Measurements from ENCODE around the gene TGFB1I1. TPM values are rescaled to one million over a fixed set of nuclear protein-coding genes. Genes with fewer than 3 reads are reported as not detected.

TGFB1I1 gene
- total and polyA plus RNA-seq, 2 of the 13 experiments (the other 11 are each of a cell fraction or from before 2014, with no cell fraction given), result 0.80 to 2.9 TPM

- no peak for TF ChIP-seq CC2D1A (CRISPR knock-in tag; IDR thresholded peaks at IDR 0.05)
- TF ChIP-seq KMT2A (CRISPR knock-in tag; IDR thresholded peaks at IDR 0.05), result peak; percentile 62; the same call in 1 of the 2 replicates
- TF ChIP-seq TP53 (CRISPR knock-in tag; conservative IDR thresholded peaks at IDR 0.05), result no peak
- TF ChIP-seq ATAD3A (CRISPR knock-in tag; IDR thresholded peaks at IDR 0.05), result no peak
- TF ChIP-seq, protein P1, sequence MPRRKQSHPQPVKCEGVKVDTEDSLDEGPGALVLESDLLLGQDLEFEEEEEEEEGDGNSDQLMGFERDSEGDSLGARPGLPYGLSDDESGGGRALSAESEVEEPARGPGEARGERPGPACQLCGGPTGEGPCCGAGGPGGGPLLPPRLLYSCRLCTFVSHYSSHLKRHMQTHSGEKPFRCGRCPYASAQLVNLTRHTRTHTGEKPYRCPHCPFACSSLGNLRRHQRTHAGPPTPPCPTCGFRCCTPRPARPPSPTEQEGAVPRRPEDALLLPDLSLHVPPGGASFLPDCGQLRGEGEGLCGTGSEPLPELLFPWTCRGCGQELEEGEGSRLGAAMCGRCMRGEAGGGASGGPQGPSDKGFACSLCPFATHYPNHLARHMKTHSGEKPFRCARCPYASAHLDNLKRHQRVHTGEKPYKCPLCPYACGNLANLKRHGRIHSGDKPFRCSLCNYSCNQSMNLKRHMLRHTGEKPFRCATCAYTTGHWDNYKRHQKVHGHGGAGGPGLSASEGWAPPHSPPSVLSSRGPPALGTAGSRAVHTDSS (CRISPR knock-in tag; conservative IDR thresholded peaks at IDR 0.05), result no peak
- TF ChIP-seq ZNF563 (CRISPR knock-in tag; IDR thresholded peaks at IDR 0.05), result 0 out of 2 replicates have a peak, but pooled peaks have one; percentile 22
- TF ChIP-seq ZNF776 (CRISPR knock-in tag; IDR thresholded peaks at IDR 0.05), result no peak
- TF ChIP-seq ZMYM4 (CRISPR knock-in tag; IDR thresholded peaks at IDR 0.05), result peak; percentile 72
- no peak for TF ChIP-seq ZNF710 (CRISPR knock-in tag; IDR thresholded peaks at IDR 0.05; ENCODE audit: borderline replicate concordance)
- TF ChIP-seq BCL6 (CRISPR knock-in tag; IDR thresholded peaks at IDR 0.05), result peak; percentile 67
- TF ChIP-seq ZIK1 (CRISPR knock-in tag; IDR thresholded peaks at IDR 0.05; ENCODE audit: borderline replicate concordance, low read depth), result no peak
- TF ChIP-seq HIVEP1 (CRISPR knock-in tag; IDR thresholded peaks at IDR 0.05), result peak; percentile 47; the same call in 1 of the 2 replicates
- peak; percentile 86 for TF ChIP-seq ATF7 (IDR thresholded peaks at IDR 0.05)
- peak; percentile 73; the same call in 1 of the 2 replicates for TF ChIP-seq ATF7 (CRISPR knock-in tag; IDR thresholded peaks at IDR 0.05)
- TF ChIP-seq ETV6 (CRISPR knock-in tag; conservative IDR thresholded peaks at IDR 0.05), result no peak
- TF ChIP-seq ZNF747 (CRISPR knock-in tag; IDR thresholded peaks at IDR 0.05; ENCODE audit: borderline replicate concordance), result no peak
- TF ChIP-seq ZNF33A (CRISPR knock-in tag; IDR thresholded peaks at IDR 0.05; ENCODE audit: borderline replicate concordance), result no peak
- TF ChIP-seq ZMAT5 (CRISPR knock-in tag; IDR thresholded peaks at IDR 0.05; ENCODE audit: borderline replicate concordance, low read depth), result no peak
- no peak for TF ChIP-seq U2AF1 (optimal IDR thresholded peaks at IDR 0.05; ENCODE audit: low read depth, low read length)
- 0 out of 4 replicates have a peak, but pooled peaks of 1 of the 2 experiments have one; percentile 42 for TF ChIP-seq ATF4 (CRISPR knock-in tag; IDR thresholded peaks at IDR 0.05)
- 0 out of 2 replicates have a peak, but pooled peaks have one; percentile 74 for TF ChIP-seq ZMYM2 (CRISPR knock-in tag; IDR thresholded peaks at IDR 0.05)
- TF ChIP-seq, protein P2, sequence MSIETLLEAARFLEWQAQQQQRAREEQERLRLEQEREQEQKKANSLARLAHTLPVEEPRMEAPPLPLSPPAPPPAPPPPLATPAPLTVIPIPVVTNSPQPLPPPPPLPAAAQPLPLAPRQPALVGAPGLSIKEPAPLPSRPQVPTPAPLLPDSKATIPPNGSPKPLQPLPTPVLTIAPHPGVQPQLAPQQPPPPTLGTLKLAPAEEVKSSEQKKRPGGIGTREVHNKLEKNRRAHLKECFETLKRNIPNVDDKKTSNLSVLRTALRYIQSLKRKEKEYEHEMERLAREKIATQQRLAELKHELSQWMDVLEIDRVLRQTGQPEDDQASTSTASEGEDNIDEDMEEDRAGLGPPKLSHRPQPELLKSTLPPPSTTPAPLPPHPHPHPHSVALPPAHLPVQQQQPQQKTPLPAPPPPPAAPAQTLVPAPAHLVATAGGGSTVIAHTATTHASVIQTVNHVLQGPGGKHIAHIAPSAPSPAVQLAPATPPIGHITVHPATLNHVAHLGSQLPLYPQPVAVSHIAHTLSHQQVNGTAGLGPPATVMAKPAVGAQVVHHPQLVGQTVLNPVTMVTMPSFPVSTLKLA (IDR thresholded peaks at IDR 0.05), result no peak
- TF ChIP-seq NFYB (CRISPR knock-in tag; IDR thresholded peaks at IDR 0.05), result no peak
Measured at GRCh38 chr16:31453255-31454204, 18.4 kb upstream of the TGFB1I1 start (continued).
